ENCODE measurements around the gene SND1. TPM values are rescaled to one million over a fixed set of nuclear protein-coding genes. Genes with fewer than 3 reads are reported as not detected.
A peak's percentile ranks its signal among the peaks of the same experiment; 100 is the strongest.

The SND1 gene
- total and polyA plus RNA-seq, 2 donors from 2014 or later = 83.0 to 154 TPM

- H3K4me1 ChIP-seq (ENCODE audit: control insufficient read depth in 2 of 3, insufficient read depth in 2 of 3, low read depth in 1 of 3, low read length in 3 of 3) = peaks cover 0 to 3% (median 0%) of the 10 kb centered on the region in 3 donors
- no peak overlapping the region for H3K9ac ChIP-seq (ENCODE audit: low read length in 3 of 3)
- no peaks in the 10 kb centered on the region for H3K27me3 ChIP-seq (ENCODE audit: control insufficient read depth, insufficient read depth, low read length)
- peaks cover 0 to 2% (median 0%) of the 10 kb centered on the region in 3 donors for H3K36me3 ChIP-seq (ENCODE audit: control insufficient read depth in 2 of 3, insufficient read depth in 3 of 3, low read length in 3 of 3)
- FAIRE-seq = no peak
- no peak for TF ChIP-seq CTCF (IDR thresholded peaks at IDR 0.05; ENCODE audit: borderline replicate concordance, extremely low read depth, insufficient read depth)
- no peak overlapping the region for H3K4me3 ChIP-seq (ENCODE audit: low read length in 3 of 3)
- intact Hi-C loops (cut with DNase I) = no loop called here
- H3K27ac ChIP-seq (ENCODE audit: low read depth in 2 of 2, low read length in 2 of 2) = no peak overlapping the region
- H3K9me3 ChIP-seq (ENCODE audit: control insufficient read depth in 2 of 3, insufficient read depth in 1 of 3, low read length in 3 of 3) = no peaks in the 10 kb centered on the region
- no peak for DNase-seq
These were observed 93.5 kb downstream of the SND1 start for GRCh38 chr7:127745445-127745844.

- FAIRE-seq = no peak
These were observed 99.1 kb downstream of the SND1 start for GRCh38 chr7:127751062-127751461.

GRCh38 chr7:127751490-127752448, 99.8 kb downstream of the SND1 start:
- intact Hi-C loops (cut with DNase I) = no loop called here
- no peaks in the 10 kb centered on the region for H3K4me1 ChIP-seq (ENCODE audit: control insufficient read depth in 2 of 3, insufficient read depth in 2 of 3, low read depth in 1 of 3, low read length in 3 of 3)

More at GRCh38 chr7:127751062-127751461, 99.1 kb downstream of the SND1 start:
- no peaks in the 10 kb centered on the region for H3K36me3 ChIP-seq (ENCODE audit: control insufficient read depth in 2 of 3, insufficient read depth in 3 of 3, low read length in 3 of 3)
- no peak overlapping the region for H3K9ac ChIP-seq (ENCODE audit: low read length in 3 of 3)
- no peaks in the 10 kb centered on the region for H3K9me3 ChIP-seq (ENCODE audit: control insufficient read depth in 2 of 3, insufficient read depth in 1 of 3, low read length in 3 of 3)
- intact Hi-C loops (cut with DNase I) = no loop called here
- no peaks in the 10 kb centered on the region for H3K4me1 ChIP-seq (ENCODE audit: control insufficient read depth in 2 of 3, insufficient read depth in 2 of 3, low read depth in 1 of 3, low read length in 3 of 3)
- TF ChIP-seq CTCF (IDR thresholded peaks at IDR 0.05; ENCODE audit: borderline replicate concordance, extremely low read depth, insufficient read depth) = no peak
- H3K4me3 ChIP-seq (ENCODE audit: low read length in 3 of 3) = no peak overlapping the region
- no peak overlapping the region for H3K27ac ChIP-seq (ENCODE audit: low read depth in 2 of 2, low read length in 2 of 2)
- DNase-seq = no peak
- H3K27me3 ChIP-seq (ENCODE audit: control insufficient read depth, insufficient read depth, low read length) = no peaks in the 10 kb centered on the region

More at GRCh38 chr7:127751490-127752448, 99.8 kb downstream of the SND1 start:
- no peak overlapping the region for H3K4me3 ChIP-seq (ENCODE audit: low read length in 3 of 3)
- no peak for TF ChIP-seq CTCF (IDR thresholded peaks at IDR 0.05; ENCODE audit: borderline replicate concordance, extremely low read depth, insufficient read depth)
- H3K9me3 ChIP-seq (ENCODE audit: control insufficient read depth in 2 of 3, insufficient read depth in 1 of 3, low read length in 3 of 3) = no peaks in the 10 kb centered on the region
- H3K27ac ChIP-seq (ENCODE audit: low read depth in 2 of 2, low read length in 2 of 2) = no peak overlapping the region
- FAIRE-seq (no peak), DNase-seq (peak in 3 of 5 donors; percentile 8 to 71 (median 11))
- no peaks in the 10 kb centered on the region for H3K27me3 ChIP-seq (ENCODE audit: control insufficient read depth, insufficient read depth, low read length)
- H3K36me3 ChIP-seq (ENCODE audit: control insufficient read depth in 2 of 3, insufficient read depth in 3 of 3, low read length in 3 of 3) = no peaks in the 10 kb centered on the region
- no peak overlapping the region for H3K9ac ChIP-seq (ENCODE audit: low read length in 3 of 3)

Data from kidney (tissue), 14 donors.